HG03139 (cell line): ENCODE measurements around the gene PRSS8.

Source experiments
- ATAC-seq: cut with Tn5 transposase; IDR thresholded peaks from one replicate; pipeline ENCODE4 v1.9.1; 2021; ENCODE audit not compliant: unreplicated experiment

The PRSS8 gene

GRCh38 chr16:31129568-31130335 lies 5.8 kb downstream of the PRSS8 start:
- ATAC-seq, result no peak

- ATAC-seq, result no peak
Measured at GRCh38 chr16:31128711-31129567, 6.6 kb downstream of the PRSS8 start.

- ATAC-seq, result no peak
Measured at GRCh38 chr16:31127182-31127581, 8.3 kb downstream of the PRSS8 start.

DNA sequence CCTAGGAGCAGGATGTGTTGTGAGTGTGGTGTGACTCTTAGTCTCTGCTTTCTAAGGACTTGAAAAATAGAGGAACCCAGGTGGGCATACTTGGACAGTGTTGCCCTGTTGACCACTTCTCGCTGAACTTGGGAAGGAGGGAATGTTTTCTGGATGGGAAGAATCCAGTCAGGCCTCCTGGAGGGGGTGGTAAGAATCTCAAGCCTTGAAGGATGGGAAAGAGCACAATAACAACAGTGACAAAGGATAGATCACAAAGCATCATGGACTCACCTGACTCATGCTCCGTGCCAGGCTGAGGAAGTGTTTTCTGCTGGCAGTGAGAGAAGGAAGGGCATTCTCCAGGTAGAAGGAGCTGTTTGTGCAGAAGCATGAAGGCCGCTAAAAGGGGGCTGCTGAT lies 9.7 kb downstream of the PRSS8 start:
- ATAC-seq, result no peak

- no peak for ATAC-seq
Measured at GRCh38 chr16:31120129-31120528, 15.4 kb downstream of the PRSS8 start.

GRCh38 chr16:31118223-31119155 lies 17.0 kb downstream of the PRSS8 start:
- ATAC-seq, result no peak

DNA sequence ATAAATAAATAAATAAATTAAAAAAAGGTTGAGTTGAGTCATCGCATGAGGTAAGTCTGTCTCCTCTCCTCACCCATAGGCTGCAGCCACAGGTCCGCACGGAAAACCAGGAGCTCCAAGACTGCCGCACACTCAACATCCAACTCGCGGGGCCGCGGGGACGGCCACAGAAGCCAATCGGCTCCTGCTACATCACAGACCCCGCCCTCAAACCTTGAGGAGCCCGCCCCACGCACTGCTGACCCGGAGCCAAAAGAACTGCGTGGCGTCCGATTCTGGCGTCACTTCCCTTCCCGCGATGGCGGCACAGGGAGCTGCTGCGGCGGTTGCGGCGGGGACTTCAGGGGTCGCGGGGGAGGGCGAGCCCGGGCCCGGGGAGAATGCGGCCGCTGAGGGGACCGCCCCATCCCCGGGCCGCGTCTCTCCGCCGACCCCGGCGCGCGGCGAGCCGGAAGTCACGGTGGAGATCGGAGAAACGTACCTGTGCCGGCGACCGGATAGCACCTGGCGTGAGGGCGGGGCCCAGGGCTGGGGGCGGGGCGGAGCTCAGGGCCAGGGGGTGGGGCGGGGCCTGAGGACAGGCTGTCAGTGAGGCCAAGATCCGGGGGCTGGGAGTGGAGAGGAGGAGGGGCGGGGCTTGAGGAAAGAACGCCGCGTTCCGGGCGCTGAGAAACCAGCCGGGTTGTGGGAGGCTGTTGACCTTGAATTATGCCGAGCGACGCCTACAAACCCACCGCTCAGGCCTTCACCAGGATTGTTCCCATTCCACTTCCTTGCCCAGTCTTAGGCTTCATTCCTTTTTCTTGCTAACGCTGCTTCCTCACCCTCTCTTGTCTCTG lies 17.9 kb downstream of the PRSS8 start, which contains the start of gene KAT8:
Gene KAT8, plus strand, starts transcription at position 281 of the 839 bp plus-strand sequence. Its CDS starts 18 bp downstream, at position 299.
- peak; percentile 85 for ATAC-seq

DNA sequence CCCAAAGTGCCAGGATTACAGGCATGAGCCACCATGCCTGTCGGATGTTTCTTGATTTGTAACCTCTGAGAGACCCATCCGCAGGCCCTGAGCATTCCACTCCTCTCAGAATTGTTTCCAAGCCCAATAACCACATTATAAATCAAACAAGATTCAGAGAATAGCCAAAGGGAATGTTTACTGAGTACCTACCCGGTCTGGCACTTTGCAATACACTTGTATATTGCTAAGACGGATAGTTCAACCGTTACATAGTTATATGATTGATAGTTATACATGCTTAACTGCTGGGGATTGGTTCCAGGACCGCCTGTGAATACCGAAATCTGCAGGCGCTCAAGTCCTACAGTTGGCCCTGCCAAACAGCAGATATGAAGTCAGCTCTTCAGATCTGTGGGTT lies 21.1 kb downstream of the PRSS8 start:
- ATAC-seq, result no peak

DNA sequence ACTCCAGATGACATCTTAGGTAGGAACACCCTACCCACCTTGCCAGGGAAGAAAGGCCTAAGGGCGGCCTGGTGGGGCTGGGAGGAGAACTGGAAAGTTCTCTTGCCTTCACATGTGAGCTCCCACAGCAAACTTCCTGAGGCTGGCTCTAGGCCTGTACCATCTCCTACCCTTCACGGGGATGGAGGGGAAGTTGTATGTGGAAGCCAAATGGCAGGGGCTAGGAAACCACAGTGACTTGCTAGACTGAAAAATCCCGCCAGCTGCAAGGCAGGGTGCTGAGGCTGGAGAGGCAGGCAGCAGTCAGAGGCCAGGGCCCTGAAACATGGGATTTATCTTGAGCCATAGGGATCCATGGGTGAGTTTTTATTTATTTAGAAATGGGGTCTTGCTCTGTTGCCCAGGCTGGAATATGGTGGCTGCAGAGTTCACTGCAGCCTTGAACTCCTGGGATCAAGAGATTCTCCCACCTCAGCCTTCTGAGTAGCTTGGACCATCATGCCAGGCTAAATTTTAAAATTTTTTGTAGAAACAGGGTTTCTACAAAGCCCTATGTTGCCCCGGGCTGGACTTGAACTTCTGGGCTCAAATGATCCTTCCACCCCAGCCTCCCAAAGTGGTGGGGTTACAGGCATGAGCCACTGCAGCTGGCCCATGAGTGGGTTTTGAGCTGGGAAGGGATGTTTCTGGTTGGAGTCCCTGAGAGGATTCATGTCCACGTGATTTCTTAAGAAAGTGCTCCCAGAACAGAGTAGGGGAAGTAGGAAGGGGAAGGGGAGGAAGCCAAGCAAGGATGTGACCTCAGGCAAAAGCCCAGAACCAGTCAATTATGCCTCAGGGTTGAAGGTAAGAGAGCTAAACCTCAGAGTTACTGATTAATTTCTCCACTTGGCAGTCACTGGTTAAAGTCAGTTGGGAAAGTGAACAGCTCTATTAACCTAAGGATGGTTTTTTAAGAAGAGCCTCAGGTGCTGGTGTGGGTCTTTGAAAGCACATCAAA lies 22.1 kb downstream of the PRSS8 start:
- ATAC-seq, result no peak

GRCh38 chr16:31112711-31113110 lies 22.8 kb downstream of the PRSS8 start:
- ATAC-seq, result no peak

- ATAC-seq, result no peak
Measured at GRCh38 chr16:31111881-31112466, 23.6 kb downstream of the PRSS8 start.

DNA sequence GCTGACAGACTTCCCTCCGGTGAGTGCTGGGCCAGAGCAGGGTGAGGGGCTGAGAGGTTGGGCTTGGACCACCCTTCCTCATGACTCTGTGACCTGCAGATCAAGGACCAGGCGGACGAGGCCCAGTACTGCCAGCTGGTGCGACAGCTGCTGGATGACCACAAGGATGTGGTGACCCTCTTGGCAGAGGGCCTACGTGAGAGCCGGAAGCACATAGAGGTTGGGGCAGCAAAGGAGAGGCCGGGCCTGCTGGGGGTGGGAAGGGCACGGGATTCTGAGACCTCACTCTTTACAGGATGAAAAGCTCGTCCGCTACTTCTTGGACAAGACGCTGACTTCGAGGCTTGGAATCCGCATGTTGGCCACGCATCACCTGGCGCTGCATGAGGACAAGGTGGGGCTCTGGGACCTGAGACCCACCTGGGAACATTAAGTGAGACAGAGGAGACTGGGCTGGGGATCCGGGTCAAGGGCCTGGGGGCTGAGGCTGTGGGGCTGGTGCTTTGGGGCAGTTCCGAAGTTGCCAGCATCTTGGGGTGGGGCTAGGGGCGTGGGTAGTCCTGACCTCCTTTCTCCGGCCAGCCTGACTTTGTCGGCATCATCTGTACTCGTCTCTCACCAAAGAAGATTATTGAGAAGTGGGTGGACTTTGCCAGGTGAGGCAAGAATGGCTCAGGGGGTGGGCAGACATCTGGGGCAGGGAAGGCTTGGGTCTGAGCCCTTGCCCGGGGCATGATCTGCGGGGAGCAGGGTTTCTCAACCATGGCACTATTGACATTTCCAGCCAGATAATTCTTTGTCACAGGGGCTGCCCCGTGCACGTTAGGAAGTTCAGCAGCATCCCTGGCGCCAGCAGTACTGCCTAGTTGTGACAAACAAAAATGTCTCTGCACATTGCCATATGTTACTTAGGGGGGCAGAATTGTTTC lies 25.2 kb downstream of the PRSS8 start:
- ATAC-seq, result no peak

- no peak for ATAC-seq
Measured at GRCh38 chr16:31109622-31110021, 25.9 kb downstream of the PRSS8 start.

- ATAC-seq, result no peak
Measured at GRCh38 chr16:31108794-31109558, 26.6 kb downstream of the PRSS8 start.

DNA sequence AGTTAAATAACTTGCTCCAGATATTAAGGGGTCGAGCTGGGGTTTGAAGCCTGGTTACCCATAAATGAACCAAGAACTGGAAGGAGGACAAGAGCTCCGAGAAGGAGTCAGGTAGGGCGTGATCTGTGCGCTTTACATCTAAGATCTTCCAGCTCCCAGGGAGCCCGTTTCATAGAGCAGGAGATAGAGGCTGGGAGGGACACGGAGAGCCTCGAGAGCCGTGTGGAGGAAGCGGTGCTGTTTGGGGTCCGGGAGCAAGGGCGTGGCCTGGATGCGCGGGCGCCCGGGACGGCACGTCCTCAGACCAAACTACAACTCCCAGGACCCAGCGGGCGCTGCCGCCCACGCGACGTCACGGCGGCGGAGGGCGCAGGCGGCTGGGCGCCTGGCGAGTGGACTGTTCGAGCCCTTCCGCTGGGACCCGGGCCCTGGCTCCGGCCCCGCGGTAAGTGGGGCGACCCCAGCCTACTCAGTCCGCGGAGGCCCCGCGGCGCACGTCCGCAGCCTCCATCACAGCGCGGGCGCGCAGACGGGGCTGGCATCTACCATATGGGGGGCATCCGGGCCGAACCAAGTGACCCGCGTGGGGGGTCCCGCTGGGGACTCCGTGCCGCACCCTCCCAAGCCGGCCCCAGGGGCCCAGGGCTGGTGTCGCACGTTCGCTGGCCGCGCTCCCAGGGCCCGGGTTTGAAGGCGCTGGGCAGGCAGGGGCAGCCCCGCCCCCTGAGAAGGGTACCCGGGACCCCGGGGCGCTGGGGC lies 27.3 kb downstream of the PRSS8 start, which contains the start of gene BCKDK:
Gene BCKDK, plus strand, starts transcription at position 352 of the 759 bp plus-strand sequence. CDS start 838 bp downstream, outside the sequence.
- ATAC-seq, result peak; percentile 70

DNA sequence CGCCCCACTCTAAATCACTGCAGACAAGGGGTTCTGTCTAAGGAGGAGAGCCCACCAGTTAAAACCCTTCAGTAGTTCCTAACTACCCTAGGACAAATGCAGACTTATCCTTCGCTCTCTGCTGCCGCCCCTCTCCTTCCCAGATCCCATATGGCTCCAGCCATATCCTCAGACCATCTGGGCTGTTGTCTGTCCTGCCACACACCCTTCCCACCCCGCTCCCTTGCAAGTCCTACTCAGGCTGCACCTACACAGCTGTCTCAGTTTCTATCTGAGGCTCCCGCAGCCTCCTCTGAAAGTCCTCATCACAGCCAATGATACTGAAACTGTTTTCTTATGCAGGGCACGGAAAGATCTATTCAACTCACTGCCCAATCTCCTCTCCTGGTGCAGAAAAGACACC lies 28.1 kb downstream of the PRSS8 start:
- no peak for ATAC-seq
